Endometrial microvascular endothelial cells (primary cell): ENCODE data around the gene TMEM129. TPM values are rescaled to one million over a fixed set of nuclear protein-coding genes. Genes with fewer than 3 reads are reported as not detected.
"Not testable (repeated sequence)": the region's sequence is repeated elsewhere in the genome, so short reads cannot be mapped to it uniquely, and the experiment has no call there.

Source experiments
- in situ Hi-C: cut with HindIII; loops from 2 replicates; pipeline ENCODE4 v1.10.0; 2017; ENCODE audit warnings: low sequenced_read_pairs, low pct_unique_long_range_greater_than_20kb; ENCODE audit errors: inconsistent ontology term
- total RNA-seq: library from RNA; depleted of rRNA; stranded (reverse); fragments of >200 nt; gene quantifications from one replicate; pipeline ENCODE4 v1.2.3, GENCODE V29; 2015; ENCODE audit errors: inconsistent ontology term

TMEM129 gene
- total RNA-seq, 1 donor from 2014 or later, result 34.5 TPM

DNA sequence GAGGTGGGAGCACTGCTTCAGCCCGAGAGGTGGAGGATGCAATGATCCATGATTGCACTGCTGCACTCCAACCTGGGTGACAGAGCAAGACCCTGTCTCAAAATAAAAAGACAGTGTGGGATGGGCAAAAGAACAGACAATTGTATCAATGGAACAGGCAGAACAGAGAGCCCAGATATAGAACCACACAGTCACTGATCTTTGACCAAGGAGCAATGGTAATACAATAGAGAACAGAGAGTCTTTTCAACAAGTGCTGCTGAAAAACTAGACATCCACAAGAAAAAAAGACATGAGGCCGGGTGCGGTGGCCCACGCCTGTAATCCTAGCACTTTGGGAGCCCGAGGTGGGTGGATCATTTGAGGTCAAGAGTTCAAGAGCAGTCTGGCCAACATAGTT, 42.9 kb downstream of the TMEM129 start:
- in situ Hi-C loops, result no loop called here

DNA sequence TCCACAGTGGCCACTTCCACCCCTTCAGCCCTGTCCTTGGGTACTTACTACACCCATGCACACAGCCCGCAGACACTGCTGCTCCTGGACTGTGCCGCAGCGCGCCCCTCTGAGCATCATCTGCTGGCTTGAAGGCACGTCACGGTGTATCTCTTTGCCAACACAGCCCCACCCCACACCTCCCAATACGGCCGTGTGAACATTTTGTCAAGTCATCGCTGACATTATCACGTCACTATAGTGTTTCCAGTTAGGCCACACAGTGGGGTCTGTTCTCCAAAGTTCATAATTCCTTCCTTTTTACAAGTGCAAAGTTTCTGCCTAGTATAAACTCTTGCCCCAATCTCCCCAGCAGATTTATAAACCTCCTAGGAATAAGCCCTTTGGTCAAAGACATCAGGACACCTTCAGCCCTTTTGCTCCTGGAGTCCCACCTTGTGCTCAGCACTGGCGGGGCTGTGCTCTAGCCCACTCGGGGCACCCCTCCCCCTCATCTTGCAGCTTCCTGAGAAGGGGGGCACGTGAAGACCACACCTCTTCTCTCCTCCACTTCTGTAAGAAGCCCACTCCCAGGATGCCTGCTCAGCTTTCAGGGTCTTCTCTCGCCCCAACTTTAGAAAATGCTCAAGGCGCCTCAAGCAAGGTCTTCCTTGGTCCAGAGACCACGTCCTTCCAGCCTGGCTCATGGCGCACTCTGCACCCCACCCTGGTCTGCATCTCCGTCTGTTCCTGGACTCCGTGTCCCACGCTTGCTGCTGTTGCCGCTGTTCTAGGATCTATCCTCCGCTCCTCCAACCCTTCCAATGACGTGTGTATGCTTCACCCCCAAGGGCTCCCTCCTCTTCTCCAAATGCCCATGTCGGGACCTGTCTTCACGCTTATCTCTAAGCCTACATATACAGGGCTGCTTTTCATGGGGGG, 44.3 kb downstream of the TMEM129 start:
- in situ Hi-C loops, result no loop called here

- in situ Hi-C loops, result no loop called here
Measured at GRCh38 chr4:1675802-1676137, 45.4 kb downstream of the TMEM129 start.

- in situ Hi-C loops, result no loop called here
Measured at GRCh38 chr4:1675136-1675801, 45.9 kb downstream of the TMEM129 start.

- in situ Hi-C loops, result no loop called here
Measured at GRCh38 chr4:1674682-1675081, 46.4 kb downstream of the TMEM129 start.

GRCh38 chr4:1673671-1674070, 47.5 kb downstream of the TMEM129 start:
- in situ Hi-C loops, result no loop called here

- in situ Hi-C loops, result not testable (repeated sequence)
Measured at GRCh38 chr4:1671011-1671410, 50.1 kb downstream of the TMEM129 start.

- in situ Hi-C loops, result no loop called here
Measured at GRCh38 chr4:1670279-1670678, 50.8 kb downstream of the TMEM129 start.

GRCh38 chr4:1669850-1670249, 51.3 kb downstream of the TMEM129 start:
- in situ Hi-C loops, result no loop called here

DNA sequence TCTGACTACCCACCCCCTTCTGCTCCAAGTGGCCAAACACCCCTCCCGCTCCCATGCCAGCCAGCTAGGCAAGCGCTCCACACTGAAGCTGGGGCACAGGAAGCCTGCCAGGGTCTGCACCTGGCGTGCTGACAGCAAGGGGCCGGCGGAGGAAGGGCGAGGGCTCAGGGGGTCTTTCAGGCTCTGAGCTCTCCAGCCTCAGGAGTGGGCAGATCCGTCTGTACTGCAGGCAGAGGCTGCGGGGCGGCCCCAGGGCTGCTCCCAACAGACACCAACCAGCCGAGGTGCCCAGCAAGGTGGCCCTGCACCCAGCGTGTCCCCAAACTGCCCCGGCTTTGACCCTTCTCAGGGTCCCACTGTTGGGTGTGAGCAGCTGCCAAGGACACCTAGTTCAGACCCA, 51.9 kb downstream of the TMEM129 start:
- in situ Hi-C loops, result no loop called here

- in situ Hi-C loops, result no loop called here
Measured at GRCh38 chr4:1668488-1668840, 52.7 kb downstream of the TMEM129 start.

DNA sequence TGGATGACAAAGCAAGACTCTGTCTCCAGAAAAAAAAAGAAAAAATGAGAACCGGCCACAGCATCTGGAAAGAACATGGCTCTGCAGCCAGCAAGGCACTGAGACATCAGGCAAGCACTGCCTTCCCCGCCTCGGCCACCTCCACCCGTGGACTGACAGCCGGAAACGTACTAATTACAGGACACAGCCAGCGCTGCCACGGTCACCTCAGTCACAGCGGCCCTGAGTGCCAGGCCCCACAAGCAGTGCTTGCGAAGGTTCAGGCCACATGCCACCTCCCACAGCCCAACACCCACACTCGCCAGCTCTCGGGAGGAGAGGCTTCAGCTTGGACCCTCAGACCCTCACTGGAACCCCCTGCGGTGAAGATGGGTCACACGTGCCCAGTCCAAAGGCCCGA, 53.9 kb downstream of the TMEM129 start:
- in situ Hi-C loops, result no loop called here

GRCh38 chr4:1666391-1666790, 54.7 kb downstream of the TMEM129 start:
- in situ Hi-C loops, result no loop called here

Other genes with a start within 250 kb of the TMEM129 start
- gene FAM53A, start 37.0 kb downstream of the TMEM129 start, total RNA-seq, result 1.6 TPM
- 81.0 TPM for gene SLBP, start 9.0 kb downstream of the TMEM129 start, total RNA-seq
- 62.5 TPM for gene TACC3, start 198 bp upstream of the TMEM129 start, total RNA-seq
- 0.19 TPM for gene FGFR3, start 72.0 kb upstream of the TMEM129 start, total RNA-seq
- 53.4 TPM for gene LETM1, start 134.8 kb upstream of the TMEM129 start, total RNA-seq
- 68.2 TPM for gene NSD2, start 150.1 kb upstream of the TMEM129 start, total RNA-seq